ENCODE results near the gene BPIFB3. TPM values are rescaled to one million over a fixed set of nuclear protein-coding genes. Genes with fewer than 3 reads are reported as not detected.

Gene BPIFB3
- polyA plus RNA-seq, 3 donors, result not detected

DNA sequence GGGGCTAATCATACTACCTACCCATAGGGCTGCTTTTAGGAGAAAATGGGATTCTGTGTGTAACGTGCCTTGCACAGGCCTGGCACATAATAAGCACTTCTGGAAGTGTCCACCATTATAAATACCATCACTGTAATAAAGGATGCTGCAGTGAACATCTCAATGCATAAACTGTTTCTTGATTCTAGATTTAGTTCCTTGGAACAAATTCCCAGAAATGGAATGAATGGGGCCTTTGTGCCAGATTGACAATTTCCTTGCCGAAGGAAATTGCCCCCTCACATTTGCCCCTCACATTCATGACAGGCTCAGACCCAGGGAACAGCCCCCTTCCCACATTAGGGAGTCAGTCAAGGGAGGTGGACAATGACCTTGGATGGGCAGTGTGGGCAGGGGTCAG is 55.0 kb downstream of the BPIFB3 start:
- H3K4me2 ChIP-seq (replicated peaks; ENCODE audit: extremely low read depth, low read length, poor library complexity, severe bottlenecking), result no peak overlapping the region
- no CpG with 5 or more reads among the region's 2 CpGs for WGBS (ENCODE audit: insufficient coverage)
- Mint-ChIP-seq H3K36me3 (no peaks in the 10 kb centered on the region), H3K4me1 (no peaks in the 10 kb centered on the region), H3K27me3 (ENCODE audit: low read depth in 3 of 3) (peaks cover 0 to 18% (median 4%) of the 10 kb centered on the region in 3 donors), H3K27ac (no peak overlapping the region), H3K4me3 (no peak overlapping the region), H3K9me3 (no peaks in the 10 kb centered on the region)
- H3K36me3 ChIP-seq (replicated peaks in 1 of 2; ENCODE audit: control insufficient read depth in 1 of 2, insufficient read depth in 2 of 2, low read length in 2 of 2), result no peaks in the 10 kb centered on the region
- TF ChIP-seq, protein P1, sequence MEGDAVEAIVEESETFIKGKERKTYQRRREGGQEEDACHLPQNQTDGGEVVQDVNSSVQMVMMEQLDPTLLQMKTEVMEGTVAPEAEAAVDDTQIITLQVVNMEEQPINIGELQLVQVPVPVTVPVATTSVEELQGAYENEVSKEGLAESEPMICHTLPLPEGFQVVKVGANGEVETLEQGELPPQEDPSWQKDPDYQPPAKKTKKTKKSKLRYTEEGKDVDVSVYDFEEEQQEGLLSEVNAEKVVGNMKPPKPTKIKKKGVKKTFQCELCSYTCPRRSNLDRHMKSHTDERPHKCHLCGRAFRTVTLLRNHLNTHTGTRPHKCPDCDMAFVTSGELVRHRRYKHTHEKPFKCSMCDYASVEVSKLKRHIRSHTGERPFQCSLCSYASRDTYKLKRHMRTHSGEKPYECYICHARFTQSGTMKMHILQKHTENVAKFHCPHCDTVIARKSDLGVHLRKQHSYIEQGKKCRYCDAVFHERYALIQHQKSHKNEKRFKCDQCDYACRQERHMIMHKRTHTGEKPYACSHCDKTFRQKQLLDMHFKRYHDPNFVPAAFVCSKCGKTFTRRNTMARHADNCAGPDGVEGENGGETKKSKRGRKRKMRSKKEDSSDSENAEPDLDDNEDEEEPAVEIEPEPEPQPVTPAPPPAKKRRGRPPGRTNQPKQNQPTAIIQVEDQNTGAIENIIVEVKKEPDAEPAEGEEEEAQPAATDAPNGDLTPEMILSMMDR (IDR thresholded peaks at IDR 0.05), result no peak
- DNase-seq, result no peak
- no peaks in the 10 kb centered on the region for H3K4me1 ChIP-seq (ENCODE audit: control insufficient read depth in 1 of 2, insufficient read depth in 2 of 2, low read length in 2 of 2)
- no peaks in the 10 kb centered on the region for H4K20me1 ChIP-seq (ENCODE audit: insufficient read depth, low read length)
- H2AFZ ChIP-seq (ENCODE audit: insufficient read depth, low read depth, low read length, poor library complexity, severe bottlenecking), result no peak overlapping the region
- no peak overlapping the region for H3K4me3 ChIP-seq (replicated peaks in 1 of 3; ENCODE audit: low read depth in 2 of 3, low read length in 3 of 3)
- H3K27me3 ChIP-seq (ENCODE audit: control insufficient read depth in 2 of 2, insufficient read depth in 2 of 2, low read length in 2 of 2), result no peaks in the 10 kb centered on the region
- H3K27ac ChIP-seq (ENCODE audit: low read depth in 1 of 2, low read length in 2 of 2), result no peak overlapping the region
- no peaks in the 10 kb centered on the region for H3K79me2 ChIP-seq (ENCODE audit: insufficient read depth, low read length)
- no peak overlapping the region for H3K9ac ChIP-seq (ENCODE audit: insufficient read depth, low read length, poor library complexity, severe bottlenecking)
- intact Hi-C loops (cut with micrococcal nuclease), result no loop called here
- no peaks in the 10 kb centered on the region for H3K9me3 ChIP-seq (replicated peaks in 1 of 2; ENCODE audit: control insufficient read depth in 1 of 2, insufficient read depth in 1 of 2, low read length in 2 of 2)

DNA sequence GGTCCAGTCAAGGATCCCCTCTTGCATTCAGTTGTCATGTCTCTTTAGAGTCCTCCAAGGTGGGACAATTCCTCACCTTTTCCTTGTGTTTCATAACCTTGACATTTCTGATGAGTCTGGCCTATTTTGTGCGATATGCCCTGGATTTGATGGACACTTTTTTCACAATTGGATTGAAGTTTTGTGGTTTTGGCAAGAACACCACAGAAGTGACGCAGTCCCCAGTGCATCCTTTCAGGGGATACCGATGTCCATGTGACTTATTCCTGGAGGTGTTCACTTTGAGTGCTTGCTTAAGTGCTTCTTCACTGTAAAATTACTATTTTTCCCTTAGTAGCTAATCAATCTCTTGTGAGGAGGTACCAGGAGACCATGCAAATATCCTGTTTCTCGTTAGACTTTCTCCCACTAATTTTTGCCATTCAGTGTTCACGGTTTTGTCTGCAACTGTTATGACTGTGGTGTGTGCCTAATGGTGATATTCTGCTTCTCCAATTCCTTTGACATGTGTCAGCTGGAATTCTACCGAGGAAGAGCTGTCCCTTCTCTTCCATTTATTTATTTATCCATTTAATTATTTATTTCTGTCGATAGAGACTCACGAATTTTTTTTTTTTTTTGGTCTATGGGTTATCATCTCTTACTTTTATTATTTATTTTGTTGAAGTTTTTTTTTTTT is 56.6 kb downstream of the BPIFB3 start:
- no peaks in the 10 kb centered on the region for H4K20me1 ChIP-seq (ENCODE audit: insufficient read depth, low read length)
- H3K27me3 Mint-ChIP-seq (ENCODE audit: low read depth in 3 of 3), result peaks cover 3 to 20% (median 4%) of the 10 kb centered on the region in 3 donors
- no peak overlapping the region for H3K9ac ChIP-seq (ENCODE audit: insufficient read depth, low read length, poor library complexity, severe bottlenecking)
- H3K4me3 ChIP-seq (replicated peaks in 1 of 3; ENCODE audit: low read depth in 2 of 3, low read length in 3 of 3), result no peak overlapping the region
- no peak overlapping the region for H2AFZ ChIP-seq (ENCODE audit: insufficient read depth, low read depth, low read length, poor library complexity, severe bottlenecking)
- H3K27ac ChIP-seq (ENCODE audit: low read depth in 1 of 2, low read length in 2 of 2), result no peak overlapping the region
- H3K9me3 Mint-ChIP-seq, result peaks cover 0 to 8% (median 3%) of the 10 kb centered on the region in 7 donors
- H3K4me3 Mint-ChIP-seq, result no peak overlapping the region
- H3K79me2 ChIP-seq (ENCODE audit: insufficient read depth, low read length), result no peaks in the 10 kb centered on the region
- H3K36me3 ChIP-seq (replicated peaks in 1 of 2; ENCODE audit: control insufficient read depth in 1 of 2, insufficient read depth in 2 of 2, low read length in 2 of 2), result no peaks in the 10 kb centered on the region
- H3K9me3 ChIP-seq (replicated peaks in 1 of 2; ENCODE audit: control insufficient read depth in 1 of 2, insufficient read depth in 1 of 2, low read length in 2 of 2), result no peaks in the 10 kb centered on the region
- no peaks in the 10 kb centered on the region for H3K36me3 Mint-ChIP-seq
- H3K4me2 ChIP-seq (replicated peaks; ENCODE audit: extremely low read depth, low read length, poor library complexity, severe bottlenecking), result no peak overlapping the region
- H3K27me3 ChIP-seq (ENCODE audit: control insufficient read depth in 2 of 2, insufficient read depth in 2 of 2, low read length in 2 of 2), result no peaks in the 10 kb centered on the region
- no peak overlapping the region for H3K27ac Mint-ChIP-seq
- DNase-seq, result no peak
- TF ChIP-seq, protein P1 (IDR thresholded peaks at IDR 0.05), result no peak
- H3K4me1 Mint-ChIP-seq, result no peaks in the 10 kb centered on the region
- intact Hi-C loops (cut with micrococcal nuclease), result no loop called here
- WGBS (ENCODE audit: insufficient coverage), result no CpG with 5 or more reads among the region's 8 CpGs
- no peaks in the 10 kb centered on the region for H3K4me1 ChIP-seq (ENCODE audit: control insufficient read depth in 1 of 2, insufficient read depth in 2 of 2, low read length in 2 of 2)

Measured in CD14-positive monocyte (primary cell).